Activated naive CD8-positive, alpha-beta T cell treated with anti-CD3 and anti-CD28 coated beads, Interleukin-2, amount 50 U/mL, for 24 hours (primary cell): ENCODE results near the gene CES2.
"Not testable (repeated sequence)": the region's sequence is repeated elsewhere in the genome, so short reads cannot be mapped to it uniquely, and the experiment has no call there.

Experiments used
- ATAC-seq: fragments of 150-1000 bp; cut with Tn5 transposase; one replicate; pipeline ENCODE4 v1.10.0; 2021
- DNase-seq: peaks from one replicate; pipeline ENCODE4 v3.0.0; 2021
- H3K27ac Mint-ChIP-seq: one replicate; pipeline ENCODE4 v1.8.0; 2021; ENCODE audit warnings: mild to moderate bottlenecking, mixed read lengths
- H3K27me3 Mint-ChIP-seq: one replicate; pipeline ENCODE4 v1.8.0; 2021; ENCODE audit warnings: mixed read lengths
- H3K36me3 Mint-ChIP-seq: one replicate; pipeline ENCODE4 v1.8.0; 2021; ENCODE audit warnings: low read depth, mixed read lengths
- H3K4me1 Mint-ChIP-seq: one replicate; pipeline ENCODE4 v1.8.0; 2021; ENCODE audit warnings: mixed read lengths
- H3K4me3 Mint-ChIP-seq: one replicate; pipeline ENCODE4 v1.8.0; 2021; ENCODE audit warnings: mild to moderate bottlenecking, moderate library complexity, mixed read lengths
- H3K9me3 Mint-ChIP-seq: one replicate; pipeline ENCODE4 v1.8.0; 2021; ENCODE audit warnings: mixed read lengths

Gene CES2, protein sequence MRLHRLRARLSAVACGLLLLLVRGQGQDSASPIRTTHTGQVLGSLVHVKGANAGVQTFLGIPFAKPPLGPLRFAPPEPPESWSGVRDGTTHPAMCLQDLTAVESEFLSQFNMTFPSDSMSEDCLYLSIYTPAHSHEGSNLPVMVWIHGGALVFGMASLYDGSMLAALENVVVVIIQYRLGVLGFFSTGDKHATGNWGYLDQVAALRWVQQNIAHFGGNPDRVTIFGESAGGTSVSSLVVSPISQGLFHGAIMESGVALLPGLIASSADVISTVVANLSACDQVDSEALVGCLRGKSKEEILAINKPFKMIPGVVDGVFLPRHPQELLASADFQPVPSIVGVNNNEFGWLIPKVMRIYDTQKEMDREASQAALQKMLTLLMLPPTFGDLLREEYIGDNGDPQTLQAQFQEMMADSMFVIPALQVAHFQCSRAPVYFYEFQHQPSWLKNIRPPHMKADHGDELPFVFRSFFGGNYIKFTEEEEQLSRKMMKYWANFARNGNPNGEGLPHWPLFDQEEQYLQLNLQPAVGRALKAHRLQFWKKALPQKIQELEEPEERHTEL

DNA sequence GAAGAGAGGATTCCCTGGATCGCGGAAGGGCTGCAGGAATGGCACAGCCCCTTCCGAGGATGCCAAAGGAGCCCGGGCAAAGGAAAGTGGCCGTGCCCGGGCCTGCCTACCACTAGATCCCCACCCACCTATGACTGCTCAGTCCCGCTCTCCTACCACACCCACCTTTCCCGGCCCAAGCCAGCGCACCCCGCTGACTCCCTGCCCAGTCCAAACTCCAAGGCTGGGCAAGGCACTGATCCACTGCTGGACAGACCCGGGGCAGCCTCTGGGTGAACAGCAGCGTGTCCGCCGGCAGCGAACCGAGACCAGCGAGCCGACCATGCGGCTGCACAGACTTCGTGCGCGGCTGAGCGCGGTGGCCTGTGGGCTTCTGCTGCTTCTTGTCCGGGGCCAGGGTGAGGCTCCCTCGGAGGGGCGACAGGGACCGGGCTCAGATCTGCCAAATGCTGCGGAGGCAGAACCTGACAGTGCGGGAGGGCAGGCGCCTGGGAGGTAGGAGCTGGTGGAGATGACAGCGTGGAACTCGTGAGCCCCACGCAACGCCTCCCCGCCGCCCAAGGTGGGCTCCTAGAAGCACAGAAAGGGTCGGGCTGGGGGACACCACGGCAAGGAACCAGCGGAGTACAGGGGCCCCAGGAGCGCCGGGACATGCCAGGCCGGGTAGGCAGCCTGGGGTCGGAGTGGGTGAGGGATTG lies at the start of gene CES2:
CES2 (plus strand) TSS at position 203 of the 698 bp plus-strand sequence; CDS start at position 323, 120 bp downstream.
- H3K36me3 Mint-ChIP-seq: peaks cover 15% of the 10 kb centered on the region
- H3K27ac Mint-ChIP-seq: peak within 1 kb of the TSS; percentile 96
- peak within 1 kb of the TSS; percentile 98 for H3K4me3 Mint-ChIP-seq
- no peaks in the 10 kb centered on the region for H3K9me3 Mint-ChIP-seq
- H3K27me3 Mint-ChIP-seq: no peaks in the 10 kb centered on the region
- no peak for DNase-seq
- no peak for ATAC-seq
- peaks cover 51% of the 10 kb centered on the region for H3K4me1 Mint-ChIP-seq

- Mint-ChIP-seq H3K27me3 (no peaks in the 10 kb centered on the region), H3K4me1 (peaks cover 46% of the 10 kb centered on the region), H3K36me3 (peaks cover 46% of the 10 kb centered on the region), H3K4me3 (no peak overlapping the region), H3K9me3 (no peaks in the 10 kb centered on the region), H3K27ac (no peak overlapping the region)
- no peak for DNase-seq
- ATAC-seq: no peak
Measured at GRCh38 chr16:66886321-66886720, 49.0 kb upstream of the CES2 start.

GRCh38 chr16:66886914-66887313 lies 48.4 kb upstream of the CES2 start:
- peaks cover 45% of the 10 kb centered on the region for H3K4me1 Mint-ChIP-seq
- H3K36me3 Mint-ChIP-seq: peaks cover 46% of the 10 kb centered on the region
- H3K27ac Mint-ChIP-seq: no peak overlapping the region
- no peaks in the 10 kb centered on the region for H3K9me3 Mint-ChIP-seq
- no peaks in the 10 kb centered on the region for H3K27me3 Mint-ChIP-seq
- DNase-seq (no peak), ATAC-seq (no peak)
- no peak overlapping the region for H3K4me3 Mint-ChIP-seq

DNA sequence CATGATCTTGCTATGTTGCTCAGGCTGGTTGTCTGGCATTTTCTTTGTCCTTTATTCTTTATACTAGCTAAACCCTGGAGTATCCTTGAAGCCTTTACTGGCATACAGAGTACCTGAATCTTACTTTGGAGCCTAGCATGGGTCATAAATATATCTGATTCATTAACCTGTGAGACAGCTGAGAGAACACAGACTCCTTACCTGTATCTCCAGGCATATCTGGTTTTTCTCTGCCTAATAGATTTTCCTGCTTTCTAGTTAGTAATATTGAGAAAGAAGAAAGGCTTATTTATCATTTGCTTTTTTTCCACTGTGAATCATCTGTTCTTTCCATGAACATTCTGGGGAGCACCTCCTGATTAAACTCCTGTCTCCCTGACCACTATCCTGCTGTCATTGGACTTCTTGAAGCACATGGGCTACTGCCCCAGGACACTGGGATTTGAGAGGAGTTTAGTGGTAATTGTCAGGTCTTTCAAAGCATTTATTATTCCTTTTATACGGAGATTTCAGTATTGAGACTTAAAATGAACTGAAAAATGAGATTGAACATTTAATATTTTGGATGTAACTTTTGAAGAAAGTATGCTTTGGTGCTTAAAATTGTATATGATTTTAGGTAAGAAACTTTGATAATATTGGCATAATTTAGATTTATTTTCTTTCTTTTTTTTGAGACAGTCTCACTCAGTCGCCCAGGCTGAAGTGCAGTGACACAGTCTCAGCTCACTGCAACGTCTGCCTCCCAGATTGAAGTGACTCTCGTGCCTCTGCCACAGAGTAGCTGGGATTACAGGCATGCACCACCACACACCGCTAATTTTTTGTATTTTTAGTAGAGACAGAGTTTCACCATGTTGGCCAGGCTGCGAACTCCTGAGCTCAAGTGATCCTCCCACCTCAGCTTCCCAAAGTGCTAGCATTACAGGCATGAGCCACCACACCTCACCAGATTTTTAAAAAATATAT lies 46.4 kb upstream of the CES2 start:
- DNase-seq (no peak), ATAC-seq (no peak)
- H3K4me3 Mint-ChIP-seq: no peak overlapping the region
- H3K27me3 Mint-ChIP-seq: no peaks in the 10 kb centered on the region
- no peaks in the 10 kb centered on the region for H3K9me3 Mint-ChIP-seq
- H3K27ac Mint-ChIP-seq: peak overlapping the region; percentile 10
- peaks cover 41% of the 10 kb centered on the region for H3K36me3 Mint-ChIP-seq
- peaks cover 43% of the 10 kb centered on the region for H3K4me1 Mint-ChIP-seq

- no peaks in the 10 kb centered on the region for H3K9me3 Mint-ChIP-seq
- no peak for ATAC-seq
- no peak overlapping the region for H3K27ac Mint-ChIP-seq
- H3K4me3 Mint-ChIP-seq: no peak overlapping the region
- H3K36me3 Mint-ChIP-seq: peaks cover 35% of the 10 kb centered on the region
- no peak for DNase-seq
- H3K27me3 Mint-ChIP-seq: no peaks in the 10 kb centered on the region
- peaks cover 42% of the 10 kb centered on the region for H3K4me1 Mint-ChIP-seq
Measured at GRCh38 chr16:66889622-66890021, 45.7 kb upstream of the CES2 start.

DNA sequence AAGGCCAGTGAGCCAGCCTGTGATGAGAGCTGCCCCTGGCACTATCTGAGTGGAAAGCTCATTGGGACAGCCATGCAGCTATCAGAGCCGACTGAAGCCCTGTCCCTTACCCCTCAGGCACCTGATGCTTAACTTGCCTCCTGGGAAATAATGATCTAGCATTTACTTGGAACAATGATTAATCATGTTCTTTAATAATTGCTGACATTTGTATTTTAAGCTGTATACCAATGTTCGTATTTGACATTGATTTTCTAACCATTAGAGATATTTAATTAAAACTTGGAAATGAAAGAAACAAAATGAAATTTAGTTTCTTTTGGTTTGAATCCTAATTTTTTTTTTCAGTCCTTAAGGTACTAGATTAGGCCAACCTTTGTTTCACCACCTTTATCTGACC lies 44.5 kb upstream of the CES2 start:
- Mint-ChIP-seq H3K9me3 (no peaks in the 10 kb centered on the region), H3K27ac (no peak overlapping the region), H3K36me3 (peaks cover 29% of the 10 kb centered on the region), H3K4me3 (no peak overlapping the region), H3K27me3 (no peaks in the 10 kb centered on the region), H3K4me1 (peaks cover 33% of the 10 kb centered on the region)
- no peak for ATAC-seq
- DNase-seq: no peak

DNA sequence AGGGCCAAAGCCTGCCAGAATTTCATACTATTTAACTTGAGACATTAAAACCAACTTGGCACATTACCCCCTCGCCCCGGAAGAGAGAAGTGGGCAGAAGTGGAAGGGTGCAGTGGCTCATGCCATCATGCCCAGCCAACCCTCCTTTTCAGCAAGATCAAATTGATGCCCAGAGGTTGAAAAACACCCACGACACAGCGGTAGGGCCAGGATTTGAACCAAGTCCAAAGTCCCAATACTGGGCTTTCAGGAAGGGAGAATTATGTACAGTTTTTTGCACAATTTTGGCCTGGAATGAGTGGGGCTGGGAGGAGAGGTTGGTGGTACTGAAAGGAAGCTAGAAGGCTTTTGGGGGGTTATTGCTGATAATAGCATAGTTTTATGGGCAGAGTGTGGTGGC lies 44.0 kb upstream of the CES2 start:
- Mint-ChIP-seq H3K4me1 (peaks cover 30% of the 10 kb centered on the region), H3K36me3 (peaks cover 24% of the 10 kb centered on the region), H3K27me3 (no peaks in the 10 kb centered on the region), H3K9me3 (no peaks in the 10 kb centered on the region), H3K4me3 (no peak overlapping the region), H3K27ac (no peak overlapping the region)
- DNase-seq (no peak), ATAC-seq (no peak)

DNA sequence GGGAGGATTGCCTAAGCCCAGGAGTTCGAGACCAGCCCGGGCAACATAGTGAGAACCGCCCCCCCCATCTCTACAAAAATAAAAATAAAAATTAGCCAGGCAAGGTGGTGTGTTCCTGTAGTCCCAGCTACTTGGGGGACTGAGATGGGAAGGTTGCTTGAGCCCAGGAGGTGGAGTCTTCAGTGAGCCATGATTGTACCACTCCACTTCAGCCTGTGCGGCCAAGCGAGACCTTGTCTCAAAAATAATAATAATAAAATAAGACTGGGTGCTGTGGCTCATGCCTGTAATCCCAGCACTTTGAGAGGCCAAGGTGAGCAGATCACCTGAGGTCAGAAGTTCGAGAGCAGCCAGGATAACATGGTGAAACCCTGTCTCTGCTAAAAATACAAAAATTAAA lies 43.5 kb upstream of the CES2 start:
- Mint-ChIP-seq H3K36me3 (peaks cover 20% of the 10 kb centered on the region), H3K4me1 (peaks cover 26% of the 10 kb centered on the region), H3K27ac (no peak overlapping the region), H3K9me3 (no peaks in the 10 kb centered on the region), H3K27me3 (no peaks in the 10 kb centered on the region), H3K4me3 (no peak overlapping the region)
- DNase-seq (no peak), ATAC-seq (no peak)

GRCh38 chr16:66894055-66894454 lies 41.3 kb upstream of the CES2 start:
- no peak overlapping the region for H3K27ac Mint-ChIP-seq
- H3K4me3 Mint-ChIP-seq: no peak overlapping the region
- H3K9me3 Mint-ChIP-seq: no peaks in the 10 kb centered on the region
- peaks cover 8% of the 10 kb centered on the region for H3K36me3 Mint-ChIP-seq
- ATAC-seq: no peak
- no peaks in the 10 kb centered on the region for H3K27me3 Mint-ChIP-seq
- peaks cover 8% of the 10 kb centered on the region for H3K4me1 Mint-ChIP-seq
- DNase-seq: no peak

GRCh38 chr16:66894948-66895688 lies 40.2 kb upstream of the CES2 start:
- H3K9me3 Mint-ChIP-seq: no peaks in the 10 kb centered on the region
- H3K27ac Mint-ChIP-seq: no peak overlapping the region
- peaks cover 6% of the 10 kb centered on the region for H3K4me1 Mint-ChIP-seq
- peak; percentile 54 for DNase-seq
- no peaks in the 10 kb centered on the region for H3K27me3 Mint-ChIP-seq
- H3K36me3 Mint-ChIP-seq: peaks cover 3% of the 10 kb centered on the region
- peak; percentile 83 for ATAC-seq
- no peak overlapping the region for H3K4me3 Mint-ChIP-seq

DNA sequence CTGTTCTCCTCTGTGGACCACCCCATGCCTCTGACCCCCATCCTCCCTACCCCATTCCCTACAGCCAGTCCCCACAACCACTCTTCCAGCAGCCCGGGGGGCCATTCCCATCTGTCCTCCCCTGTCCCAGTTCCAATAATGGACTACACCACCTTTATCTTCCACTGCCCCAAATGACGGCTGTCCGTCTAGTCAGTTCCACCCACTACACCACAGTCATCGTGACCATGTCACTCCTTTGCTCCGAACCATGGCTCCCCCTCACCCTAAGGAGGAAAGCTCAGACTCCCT lies 39.7 kb upstream of the CES2 start:
- Mint-ChIP-seq H3K27ac (no peak overlapping the region), H3K4me1 (peaks cover 6% of the 10 kb centered on the region), H3K36me3 (peaks cover 3% of the 10 kb centered on the region), H3K9me3 (no peaks in the 10 kb centered on the region), H3K4me3 (no peak overlapping the region), H3K27me3 (no peaks in the 10 kb centered on the region)
- ATAC-seq: no peak
- no peak for DNase-seq

DNA sequence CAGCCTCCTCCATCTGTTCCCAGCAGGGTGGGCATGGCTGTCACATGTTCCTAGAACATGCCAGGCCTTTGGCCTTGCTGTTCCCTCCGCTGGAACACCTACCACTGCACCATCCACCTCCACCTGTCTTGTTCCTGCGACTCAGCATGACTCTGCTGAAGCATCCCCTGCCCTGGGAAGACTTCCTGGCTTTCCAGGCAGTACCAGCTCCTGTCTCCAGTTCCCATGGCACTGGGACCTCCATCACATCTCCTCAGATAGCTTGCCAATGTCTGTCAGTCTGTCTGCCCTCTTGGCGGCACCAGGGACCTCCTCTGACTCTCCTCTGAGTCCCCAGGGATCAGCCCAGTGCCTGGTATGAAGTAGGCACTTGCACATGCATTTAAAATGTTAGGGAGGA lies 39.3 kb upstream of the CES2 start:
- H3K27ac Mint-ChIP-seq: no peak overlapping the region
- H3K9me3 Mint-ChIP-seq: no peaks in the 10 kb centered on the region
- no peak for ATAC-seq
- no peak for DNase-seq
- no peak overlapping the region for H3K4me3 Mint-ChIP-seq
- H3K36me3 Mint-ChIP-seq: peaks cover 3% of the 10 kb centered on the region
- H3K4me1 Mint-ChIP-seq: peaks cover 6% of the 10 kb centered on the region
- no peaks in the 10 kb centered on the region for H3K27me3 Mint-ChIP-seq

- not testable (repeated sequence) for H3K4me3 Mint-ChIP-seq, H3K4me1 Mint-ChIP-seq, ATAC-seq, H3K36me3 Mint-ChIP-seq, H3K27me3 Mint-ChIP-seq, H3K9me3 Mint-ChIP-seq, DNase-seq, H3K27ac Mint-ChIP-seq
Measured at GRCh38 chr16:66896682-66897081, 38.6 kb upstream of the CES2 start.

DNA sequence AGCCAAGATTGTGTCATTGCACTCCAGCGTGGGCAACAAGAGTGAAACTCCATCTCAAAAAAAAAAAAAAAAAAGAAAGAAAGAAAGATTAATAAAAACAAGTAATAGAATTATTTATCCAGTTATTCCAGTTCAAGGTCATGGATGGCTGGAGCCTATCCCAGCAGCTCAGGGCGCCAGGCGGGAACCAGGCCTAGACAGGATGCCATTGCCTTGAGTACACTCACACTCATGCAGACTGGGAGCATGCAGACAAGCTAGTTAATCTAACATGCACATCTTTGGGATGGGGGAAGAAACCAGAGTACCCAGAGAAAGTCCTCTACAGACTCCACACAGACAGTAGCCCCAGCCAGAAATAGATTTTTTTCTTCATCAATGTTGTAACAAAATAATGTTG lies 37.1 kb upstream of the CES2 start:
- DNase-seq (no peak), ATAC-seq (no peak)
- Mint-ChIP-seq H3K27ac (no peak overlapping the region), H3K36me3 (peaks cover 3% of the 10 kb centered on the region), H3K9me3 (no peaks in the 10 kb centered on the region), H3K27me3 (no peaks in the 10 kb centered on the region), H3K4me3 (no peak overlapping the region), H3K4me1 (peaks cover under 1% of the 10 kb centered on the region)
